Urinary bladder (tissue), 4 donors: ENCODE results near the gene MTUS2. TPM values are rescaled to one million over a fixed set of nuclear protein-coding genes. Genes with fewer than 3 reads are reported as not detected.

Source experiments
- DNase-seq: peaks from one replicate; pipeline ENCODE4 v3.0.0-alpha.2; 2015; ENCODE audit errors: extremely low spot score
- H3K27ac ChIP-seq: one replicate; pipeline ENCODE4 v1.5.1; 2013; ENCODE audit warnings: low read depth, mild to moderate bottlenecking, moderate library complexity
- H3K36me3 ChIP-seq: one replicate; pipeline ENCODE4 v1.6.1; 2013; ENCODE audit warnings: mild to moderate bottlenecking, moderate library complexity; ENCODE audit not compliant: insufficient read depth
- H3K4me1 ChIP-seq: one replicate; pipeline ENCODE4 v1.6.1; 2013; ENCODE audit warnings: mild to moderate bottlenecking, moderate library complexity; ENCODE audit not compliant: insufficient read depth
- H3K4me3 ChIP-seq: one replicate; pipeline ENCODE4 v1.5.1; 2013; ENCODE audit warnings: low read depth, low read length
- WGBS: extraction: QIAGEN DNeasy Blood & Tissue Kit; methylation state at CpG from one replicate; pipeline ENCODE4 v1.1.7; 2013; 5-methylcytosine and 5-hydroxymethylcytosine counted together
- polyA plus RNA-seq: library from polyadenylated mRNA; stranded (reverse); fragments of 200-250 nt; gene quantifications from one replicate; pipeline ENCODE4 v1.2.3, GENCODE V29; 2013
- total RNA-seq: library from RNA; depleted of rRNA; stranded (reverse); fragments of >200 nt; gene quantifications from one replicate; pipeline ENCODE4 v1.2.3, GENCODE V29; 2014
- donor health status: healthy with polysubstance abuse.
- donor health status: healthy.

The MTUS2 gene
- total and polyA plus RNA-seq, 2 donors: 0.25 to 1.4 TPM

GRCh38 chr13:29539856-29540255, 719.7 kb downstream of the MTUS2 start:
- 85% methylated on average over 2 of the region's 2 CpGs for WGBS
- Histone ChIP-seq H3K27ac (no peak overlapping the region), H3K4me3 (no peak overlapping the region), H3K4me1 (no peaks in the 10 kb centered on the region), H3K36me3 (no peaks in the 10 kb centered on the region)
- no peak for DNase-seq

DNA sequence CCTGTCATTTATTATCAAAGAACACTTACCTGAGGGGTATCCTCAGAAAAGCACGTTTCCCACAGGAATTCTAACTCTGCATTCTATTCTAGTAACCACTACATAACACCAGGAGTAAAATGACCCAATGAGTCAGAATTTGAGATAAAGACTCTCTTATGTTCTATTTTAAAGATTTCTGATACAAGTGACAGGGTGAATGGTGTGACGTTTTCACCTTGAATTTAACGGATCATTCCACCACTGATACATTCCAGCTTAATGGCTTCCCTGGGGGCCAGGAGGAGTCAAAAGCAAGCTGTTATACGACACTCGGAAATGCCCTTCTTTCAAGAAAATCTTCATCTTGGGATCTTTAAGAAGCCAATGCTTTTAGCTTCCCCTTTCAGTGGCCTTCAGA, 720.2 kb downstream of the MTUS2 start:
- DNase-seq: no peak
- no peak overlapping the region for H3K27ac ChIP-seq
- H3K36me3 ChIP-seq: no peaks in the 10 kb centered on the region
- 94% methylated on average over 5 of the region's 5 CpGs for WGBS
- no peak overlapping the region for H3K4me3 ChIP-seq
- no peaks in the 10 kb centered on the region for H3K4me1 ChIP-seq

DNA sequence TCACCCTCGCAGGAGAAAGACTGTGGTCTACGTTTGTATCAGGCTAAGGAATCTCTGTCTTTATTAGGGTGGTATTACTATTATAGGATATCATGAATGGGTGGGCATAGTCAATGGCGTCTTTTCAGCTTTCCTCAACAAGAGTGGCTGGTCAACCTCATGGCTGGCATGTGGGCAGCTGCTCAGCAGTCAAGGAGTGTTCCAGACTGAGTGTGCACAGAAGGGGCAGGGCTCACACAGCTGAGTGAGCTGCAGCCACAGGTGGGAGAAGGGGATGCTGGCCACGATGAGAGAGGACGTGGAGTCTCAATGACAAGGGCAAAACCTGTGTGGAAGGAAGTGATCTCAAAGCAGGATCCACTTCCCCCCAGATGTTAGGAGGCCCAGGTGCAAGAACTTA, 720.7 kb downstream of the MTUS2 start:
- Histone ChIP-seq H3K4me3 (no peak overlapping the region), H3K4me1 (no peaks in the 10 kb centered on the region), H3K36me3 (no peaks in the 10 kb centered on the region), H3K27ac (no peak overlapping the region)
- DNase-seq: no peak
- 91% methylated on average over 5 of the region's 5 CpGs for WGBS

GRCh38 chr13:29541400-29541799, 721.3 kb downstream of the MTUS2 start:
- no peak overlapping the region for H3K27ac ChIP-seq
- WGBS: 95% methylated on average over 4 of the region's 4 CpGs

DNA sequence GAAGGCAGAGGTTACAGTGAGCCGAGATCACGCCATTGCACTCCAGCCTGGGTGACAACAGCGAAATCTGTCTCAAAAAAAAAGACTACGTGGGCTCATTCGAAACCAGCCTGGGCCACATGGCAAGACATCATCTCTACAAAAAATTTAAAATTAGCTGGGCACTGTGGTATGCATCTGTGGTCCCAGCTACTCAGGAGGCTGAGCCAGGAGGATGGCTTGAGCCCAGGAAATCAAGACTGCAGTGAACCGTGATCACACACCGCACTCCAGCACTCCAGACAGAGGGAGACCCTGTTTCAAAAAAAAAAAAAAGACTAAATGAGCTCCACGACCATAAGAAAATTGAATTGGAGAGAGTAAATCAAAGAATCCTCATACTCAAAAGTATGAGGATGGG, 722.2 kb downstream of the MTUS2 start:
- no peaks in the 10 kb centered on the region for H3K36me3 ChIP-seq
- H3K4me3 ChIP-seq: no peak overlapping the region
- no peaks in the 10 kb centered on the region for H3K4me1 ChIP-seq
- DNase-seq: no peak
- no peak overlapping the region for H3K27ac ChIP-seq
- WGBS: 99% methylated on average over 8 of the region's 8 CpGs

More at GRCh38 chr13:29541400-29541799, 721.3 kb downstream of the MTUS2 start:
- no peak overlapping the region for H3K4me3 ChIP-seq
- no peaks in the 10 kb centered on the region for H3K36me3 ChIP-seq
- no peaks in the 10 kb centered on the region for H3K4me1 ChIP-seq
- no peak for DNase-seq

DNA sequence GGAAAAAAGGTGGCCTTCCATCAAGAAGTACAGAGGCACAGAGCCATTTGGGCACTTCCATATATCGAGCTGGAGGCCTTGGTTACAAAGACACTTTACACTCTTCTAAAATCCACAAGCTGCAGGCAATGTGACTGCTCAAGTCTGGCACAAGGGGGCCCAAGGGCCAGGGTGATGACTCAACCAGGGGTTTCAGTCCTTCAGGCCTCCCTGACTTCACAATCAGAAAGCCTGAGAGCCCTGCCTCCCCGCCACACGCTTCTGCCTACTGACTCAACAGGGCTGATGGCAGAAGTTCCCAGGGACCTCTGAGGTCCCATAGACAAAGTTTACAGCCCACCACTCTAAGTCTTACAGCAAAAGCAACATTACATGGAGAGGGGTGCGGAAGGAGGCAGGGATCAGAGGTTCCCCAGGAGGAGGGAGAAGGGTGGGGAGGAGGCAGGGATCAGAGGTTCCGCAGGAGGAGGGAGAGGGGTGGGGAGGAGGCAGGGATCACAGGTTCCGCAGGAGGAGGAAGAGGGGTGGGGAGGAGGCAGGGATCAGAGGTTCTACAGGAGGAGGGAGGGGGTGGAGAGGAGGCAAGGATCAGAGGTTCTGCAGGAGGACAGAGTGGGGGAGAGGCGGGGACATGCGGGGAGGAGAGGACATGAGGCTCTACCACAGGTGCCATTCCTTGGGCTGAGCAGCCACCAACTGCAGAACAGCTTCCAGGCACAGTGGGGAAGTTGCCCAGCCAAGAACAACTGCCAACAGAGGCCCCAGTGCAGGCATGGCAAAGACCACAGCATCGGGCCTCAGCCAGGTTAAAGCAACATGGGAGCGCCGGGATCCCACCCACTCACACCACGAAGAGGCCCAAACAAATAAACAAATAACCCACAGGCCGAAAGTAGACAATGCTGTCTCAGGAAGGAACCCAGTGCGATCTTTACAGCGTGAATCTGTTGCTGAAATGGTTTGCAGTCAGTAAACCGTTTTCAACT, 723.4 kb downstream of the MTUS2 start:
- WGBS: 92% methylated on average over 16 of the region's 16 CpGs
- no peaks in the 10 kb centered on the region for H3K4me1 ChIP-seq
- no peaks in the 10 kb centered on the region for H3K36me3 ChIP-seq
- no peak for DNase-seq
- H3K4me3 ChIP-seq: no peak overlapping the region
- no peak overlapping the region for H3K27ac ChIP-seq

DNA sequence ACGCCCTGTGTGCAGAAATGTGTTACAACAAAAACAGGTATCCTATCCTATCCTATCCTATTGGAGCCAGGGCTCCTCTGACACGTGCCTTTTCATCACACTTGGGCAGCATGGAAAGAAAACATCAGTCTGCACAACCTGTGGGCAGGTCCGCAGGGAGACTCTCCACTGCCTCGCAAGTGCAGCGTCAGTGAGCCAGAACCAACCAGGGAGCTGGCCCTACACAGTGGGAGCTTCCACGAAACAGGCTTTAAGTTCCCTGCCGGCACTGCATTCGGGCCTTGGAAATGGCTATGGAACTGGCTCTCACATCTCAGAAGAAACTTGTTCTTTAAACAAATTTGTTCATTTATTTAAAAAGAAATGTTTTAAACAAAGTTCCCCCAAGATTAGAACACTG, 725.8 kb downstream of the MTUS2 start:
- WGBS: 93% methylated on average over 8 of the region's 8 CpGs
- no peak for DNase-seq
- H3K4me1 ChIP-seq: no peaks in the 10 kb centered on the region
- no peak overlapping the region for H3K27ac ChIP-seq
- no peaks in the 10 kb centered on the region for H3K36me3 ChIP-seq
- H3K4me3 ChIP-seq: no peak overlapping the region

- H3K27ac ChIP-seq: no peak overlapping the region
- DNase-seq: no peak
- WGBS: 84% methylated on average over 8 of the region's 8 CpGs
- no peaks in the 10 kb centered on the region for H3K36me3 ChIP-seq
- H3K4me1 ChIP-seq: no peaks in the 10 kb centered on the region
- no peak overlapping the region for H3K4me3 ChIP-seq
Measured at GRCh38 chr13:29546662-29547061, 726.5 kb downstream of the MTUS2 start.

GRCh38 chr13:29547153-29547552, 727.0 kb downstream of the MTUS2 start:
- H3K27ac ChIP-seq: no peak overlapping the region
- DNase-seq: no peak
- H3K36me3 ChIP-seq: no peaks in the 10 kb centered on the region
- H3K4me3 ChIP-seq: no peak overlapping the region
- H3K4me1 ChIP-seq: no peaks in the 10 kb centered on the region
- WGBS: 51% methylated on average over 7 of the region's 7 CpGs

DNA sequence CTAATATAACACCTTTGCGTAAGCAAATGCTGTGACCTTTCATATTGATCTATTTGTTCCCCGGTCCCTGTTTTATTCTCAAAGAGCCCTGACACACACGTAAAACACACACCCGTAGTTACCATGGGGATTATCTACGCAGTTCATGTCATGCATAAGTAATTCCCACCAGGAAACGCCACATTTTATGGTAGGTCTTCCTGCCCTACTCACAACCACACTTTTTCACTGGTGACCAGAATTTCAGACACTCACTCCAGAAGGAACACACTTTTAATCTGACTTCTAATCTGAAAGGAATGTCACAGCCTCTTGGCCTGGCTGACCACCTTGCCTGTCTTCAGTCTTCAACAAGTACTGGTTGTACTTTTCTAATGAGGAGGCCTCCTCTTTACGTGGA, 728.6 kb downstream of the MTUS2 start:
- Histone ChIP-seq H3K27ac (no peak overlapping the region), H3K4me1 (no peaks in the 10 kb centered on the region), H3K4me3 (no peak overlapping the region), H3K36me3 (no peaks in the 10 kb centered on the region)
- peak; percentile 46 for DNase-seq
- 75% methylated on average over 7 of the region's 7 CpGs for WGBS

- no peaks in the 10 kb centered on the region for H3K4me1 ChIP-seq
- 92% methylated on average over 5 of the region's 5 CpGs for WGBS
- no peak for DNase-seq
- no peaks in the 10 kb centered on the region for H3K36me3 ChIP-seq
- H3K27ac ChIP-seq: no peak overlapping the region
- no peak overlapping the region for H3K4me3 ChIP-seq
Measured at GRCh38 chr13:29550430-29550988, 730.4 kb downstream of the MTUS2 start.

DNA sequence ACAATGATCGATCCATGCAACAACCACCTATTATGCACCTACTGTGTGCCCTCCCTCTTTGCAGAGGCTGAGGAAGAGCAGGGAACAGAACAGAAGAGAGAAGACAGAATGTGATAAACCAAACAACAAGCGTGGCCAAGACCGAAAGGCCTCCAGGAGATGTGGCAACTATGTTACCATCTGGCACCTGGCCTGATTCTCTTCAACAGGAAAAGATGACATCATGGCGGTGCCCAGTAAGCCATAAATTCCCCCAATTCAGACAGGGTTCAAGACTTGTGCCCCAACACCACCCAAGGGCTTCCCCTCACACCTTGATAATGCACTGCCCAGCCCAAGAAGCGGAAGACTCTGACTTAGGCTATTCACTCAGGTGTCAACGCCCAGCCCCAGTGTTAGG, 731.1 kb downstream of the MTUS2 start:
- no peak overlapping the region for H3K4me3 ChIP-seq
- WGBS: 95% methylated on average over 6 of the region's 6 CpGs
- no peak for DNase-seq
- no peaks in the 10 kb centered on the region for H3K4me1 ChIP-seq
- no peaks in the 10 kb centered on the region for H3K36me3 ChIP-seq
- H3K27ac ChIP-seq: no peak overlapping the region
